Retinal pigment epithelial cell (primary cell): ENCODE measurements around the gene SLC24A1.

Experiments used
- DNase-seq: peaks from one replicate; pipeline ENCODE4 v3.0.0-alpha.2; 2010; ENCODE audit warnings: low read depth
- H3K4me3 ChIP-seq: 2 replicates; pipeline ENCODE4 v1.5.1; 2011; ENCODE audit warnings: mild to moderate bottlenecking, low read length, control low read depth, moderate library complexity
- CTCF ChIP-seq: conservative IDR thresholded peaks from 2 replicates; pipeline ENCODE4 v1.5.1; 2011; ENCODE audit warnings: low read depth, low read length, control low read depth, inconsistent platforms

SLC24A1 gene

DNA sequence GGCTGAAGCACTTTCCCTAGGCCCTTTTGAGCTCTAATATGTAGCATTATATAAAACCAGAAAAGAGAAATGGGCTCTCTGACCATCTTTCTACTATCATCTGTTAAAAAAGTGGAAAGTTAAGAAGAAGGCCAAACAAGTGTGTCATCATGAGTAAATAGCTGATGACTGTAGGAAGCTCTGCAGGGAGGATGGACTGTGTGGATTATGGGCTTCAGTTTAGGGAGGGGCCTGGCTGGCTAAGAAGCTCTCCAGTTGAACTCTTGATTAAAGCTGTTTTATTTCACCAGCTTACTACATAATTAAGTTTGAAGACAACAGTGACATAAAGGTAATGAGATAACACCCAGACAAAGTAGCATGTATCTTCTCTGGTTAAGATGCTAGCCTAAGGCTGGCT is 41.5 kb upstream of the SLC24A1 start:
- TF ChIP-seq CTCF, result no peak
- DNase-seq, result no peak

GRCh38 chr15:65583701-65584100 is 38.0 kb upstream of the SLC24A1 start:
- peak; percentile 14 for DNase-seq
- H3K4me3 ChIP-seq, result no peak overlapping the region
- TF ChIP-seq CTCF, result no peak

More for the DNA sequence above, 41.5 kb upstream of the SLC24A1 start:
- H3K4me3 ChIP-seq, result no peak overlapping the region

GRCh38 chr15:65584241-65584640 is 37.5 kb upstream of the SLC24A1 start:
- H3K4me3 ChIP-seq, result no peak overlapping the region
- TF ChIP-seq CTCF, result no peak
- no peak for DNase-seq

DNA sequence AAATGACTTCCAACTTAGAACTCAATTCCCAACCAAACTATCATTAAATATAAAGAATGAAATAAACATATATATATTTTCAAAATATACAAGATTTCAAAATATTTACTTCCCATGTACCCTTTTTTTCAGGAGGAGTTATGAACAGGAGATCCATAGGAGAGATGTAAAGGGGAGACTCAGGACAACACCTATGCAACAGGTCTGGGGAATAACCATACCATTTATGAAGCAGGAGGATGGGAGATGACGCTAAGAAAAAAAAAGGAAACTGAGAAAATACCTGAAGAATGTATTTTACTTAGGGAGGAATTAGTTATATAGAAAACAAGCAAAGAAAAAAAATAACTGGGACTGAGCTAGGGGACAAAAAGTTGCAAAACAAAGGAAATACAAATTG is 34.6 kb upstream of the SLC24A1 start:
- no peak for TF ChIP-seq CTCF
- no peak for DNase-seq
- no peak overlapping the region for H3K4me3 ChIP-seq

- DNase-seq, result no peak
- TF ChIP-seq CTCF, result peak; percentile 50
- H3K4me3 ChIP-seq, result no peak overlapping the region
Measured at GRCh38 chr15:65595960-65596359, 25.8 kb upstream of the SLC24A1 start.

GRCh38 chr15:65598468-65598867 is 23.3 kb upstream of the SLC24A1 start:
- no peak overlapping the region for H3K4me3 ChIP-seq
- no peak for DNase-seq
- no peak for TF ChIP-seq CTCF

DNA sequence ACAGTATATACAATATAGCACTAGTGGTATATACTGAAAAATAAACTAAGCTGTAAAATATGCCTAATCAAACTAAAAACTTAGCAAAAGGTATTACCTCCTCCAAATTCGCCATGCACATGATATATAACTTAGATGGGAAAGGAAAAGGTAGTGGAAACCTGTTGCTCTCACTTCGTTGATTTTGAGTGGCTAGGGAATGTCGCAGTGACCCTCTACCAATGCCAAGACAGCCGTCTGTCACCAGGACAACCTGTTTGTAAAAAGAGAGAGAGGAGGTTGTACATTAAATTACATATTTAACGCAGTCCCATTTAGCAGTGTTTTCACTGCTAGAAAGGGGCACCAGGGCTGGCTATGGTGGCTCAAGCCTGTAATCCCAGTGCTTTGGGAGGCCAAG is 22.1 kb upstream of the SLC24A1 start:
- TF ChIP-seq CTCF, result no peak
- H3K4me3 ChIP-seq, result no peak overlapping the region

More for the DNA sequence above, 22.1 kb upstream of the SLC24A1 start:
- DNase-seq, result no peak
